Measurements from ENCODE around the gene ZNF428. TPM values are rescaled to one million over a fixed set of nuclear protein-coding genes. Genes with fewer than 3 reads are reported as not detected.

ZNF428 gene
- total RNA-seq, 1 donor: 25.0 TPM

DNA sequence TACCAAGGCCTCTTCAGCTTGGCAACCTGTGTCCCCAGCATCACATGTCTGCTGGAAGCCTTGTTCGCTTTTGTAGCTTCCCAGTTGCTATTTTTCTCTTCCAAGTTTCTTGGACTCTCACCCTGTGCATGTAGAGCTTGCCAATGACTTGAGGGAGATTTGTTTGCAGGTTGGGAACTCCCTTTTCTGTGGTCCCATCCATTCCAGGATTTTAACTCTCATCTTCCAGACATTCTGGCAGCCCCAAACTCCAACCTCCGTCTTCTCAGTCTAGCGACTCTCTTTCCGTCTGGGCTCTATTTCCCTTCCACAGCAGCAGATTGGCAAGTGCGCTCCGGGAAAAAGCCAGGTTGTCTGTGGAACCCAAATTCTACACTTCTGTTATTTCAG is 41.5 kb upstream of the ZNF428 start:
- no peak overlapping the region for H3K4me3 ChIP-seq (ENCODE audit: low read depth, low read length)
- DNase-seq (ENCODE audit: low read depth): no peak
- no peak for TF ChIP-seq CTCF (IDR thresholded peaks at IDR 0.05; ENCODE audit: insufficient read depth, low read depth, low read length)

- DNase-seq (ENCODE audit: low read depth): no peak
- no peak for TF ChIP-seq CTCF (IDR thresholded peaks at IDR 0.05; ENCODE audit: insufficient read depth, low read depth, low read length)
- no peak overlapping the region for H3K4me3 ChIP-seq (ENCODE audit: low read depth, low read length)
These were observed 41.0 kb upstream of the ZNF428 start for GRCh38 chr19:43660301-43660970.

GRCh38 chr19:43658494-43658893 is 39.1 kb upstream of the ZNF428 start:
- no peak for TF ChIP-seq CTCF (IDR thresholded peaks at IDR 0.05; ENCODE audit: insufficient read depth, low read depth, low read length)
- DNase-seq (ENCODE audit: low read depth): no peak
- no peak overlapping the region for H3K4me3 ChIP-seq (ENCODE audit: low read depth, low read length)

- DNase-seq (ENCODE audit: low read depth): no peak
- H3K4me3 ChIP-seq (ENCODE audit: low read depth, low read length): no peak overlapping the region
- TF ChIP-seq CTCF (IDR thresholded peaks at IDR 0.05; ENCODE audit: insufficient read depth, low read depth, low read length): no peak
These were observed 38.6 kb upstream of the ZNF428 start for GRCh38 chr19:43658001-43658400.

- TF ChIP-seq CTCF (IDR thresholded peaks at IDR 0.05; ENCODE audit: insufficient read depth, low read depth, low read length): no peak
These were observed 37.0 kb upstream of the ZNF428 start for GRCh38 chr19:43656436-43656835.

GRCh38 chr19:43652546-43652874 is 33.1 kb upstream of the ZNF428 start:
- no peak for DNase-seq (ENCODE audit: low read depth)
- no peak overlapping the region for H3K4me3 ChIP-seq (ENCODE audit: low read depth, low read length)
- TF ChIP-seq CTCF (IDR thresholded peaks at IDR 0.05; ENCODE audit: insufficient read depth, low read depth, low read length): no peak

More at GRCh38 chr19:43656436-43656835, 37.0 kb upstream of the ZNF428 start:
- DNase-seq (ENCODE audit: low read depth): no peak
- H3K4me3 ChIP-seq (ENCODE audit: low read depth, low read length): no peak overlapping the region

Data from fibroblast of villous mesenchyme (primary cell).